ENCODE measurements around the gene IMMP2L.

Gene IMMP2L

GRCh38 chr7:111094419-111094818, 467.9 kb downstream of the IMMP2L start:
- DNase-seq, result no peak

GRCh38 chr7:111093496-111093895, 468.8 kb downstream of the IMMP2L start:
- DNase-seq, result no peak

DNA sequence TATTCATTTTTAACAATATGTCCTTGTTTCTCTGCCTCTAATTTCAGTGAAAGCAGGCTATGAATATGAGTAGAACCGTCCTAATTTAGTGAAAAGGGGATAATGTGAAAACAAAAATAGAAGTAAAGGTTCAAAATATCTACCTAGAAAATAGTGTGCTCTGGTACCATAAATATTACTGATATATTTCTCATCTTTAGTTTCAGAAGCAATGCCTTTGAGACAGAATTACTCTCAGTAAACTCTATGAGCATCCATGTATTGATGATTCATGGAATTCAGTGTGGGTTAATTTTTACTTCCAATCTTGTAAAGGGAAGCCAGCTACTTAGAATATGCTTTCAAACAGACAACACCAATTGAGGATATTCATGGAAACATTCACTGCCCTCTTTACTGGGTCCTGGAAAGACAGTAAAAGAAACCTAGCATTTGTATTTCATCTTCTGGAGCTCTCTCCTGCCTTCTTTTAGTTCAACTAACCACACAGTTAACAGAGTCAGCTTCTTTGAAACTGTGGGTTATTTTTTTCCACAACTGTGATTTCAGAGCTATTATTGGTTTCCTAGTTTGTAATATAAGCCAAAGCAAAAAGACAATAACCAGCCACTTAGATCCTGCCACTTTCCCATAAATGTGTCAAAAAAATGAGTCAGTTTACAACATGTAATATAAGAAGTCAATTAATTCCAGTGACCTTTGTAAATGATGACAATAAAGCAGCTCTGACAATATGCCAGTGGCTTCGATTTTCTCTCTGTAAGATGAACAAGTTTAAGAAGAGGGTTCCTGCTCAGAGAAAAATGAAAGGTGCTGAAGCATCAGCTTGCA, 469.7 kb downstream of the IMMP2L start:
- no peak for DNase-seq

GRCh38 chr7:111091593-111092358, 470.5 kb downstream of the IMMP2L start:
- no peak for DNase-seq

DNA sequence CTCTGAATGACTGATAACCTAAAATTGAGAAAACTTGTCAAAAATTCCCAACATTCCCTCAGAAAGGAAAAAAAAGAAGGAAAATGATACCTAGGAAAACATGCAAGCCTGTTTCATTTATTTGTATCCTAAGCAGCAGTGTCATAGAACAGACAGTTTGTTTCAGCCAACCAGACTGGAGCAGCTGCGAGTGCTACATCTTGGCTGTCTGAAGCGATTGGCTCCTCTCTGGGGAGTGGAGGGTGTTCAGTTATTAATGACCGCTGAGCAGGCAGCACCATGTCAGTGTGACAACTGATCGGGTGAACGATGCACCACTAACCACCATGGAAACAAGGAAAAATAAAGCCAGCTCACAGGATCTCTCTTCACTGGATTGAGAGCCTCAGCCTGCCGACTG, 471.4 kb downstream of the IMMP2L start, which contains the start of gene LRRN3:
Gene LRRN3, plus strand, starts transcription at position 282 of the 400 bp plus-strand sequence. CDS start 31,646 bp downstream, outside the sequence.
- peak; percentile 55 for DNase-seq

GRCh38 chr7:111089822-111090426, 472.4 kb downstream of the IMMP2L start:
- peak; percentile 55 for DNase-seq

- DNase-seq, result no peak
Observed at GRCh38 chr7:111088328-111088727, 474.0 kb downstream of the IMMP2L start.

- peak; percentile 25 for DNase-seq
Observed at GRCh38 chr7:111086532-111086931, 475.8 kb downstream of the IMMP2L start.

- DNase-seq, result no peak
Observed at GRCh38 chr7:111085356-111085755, 476.9 kb downstream of the IMMP2L start.

DNA sequence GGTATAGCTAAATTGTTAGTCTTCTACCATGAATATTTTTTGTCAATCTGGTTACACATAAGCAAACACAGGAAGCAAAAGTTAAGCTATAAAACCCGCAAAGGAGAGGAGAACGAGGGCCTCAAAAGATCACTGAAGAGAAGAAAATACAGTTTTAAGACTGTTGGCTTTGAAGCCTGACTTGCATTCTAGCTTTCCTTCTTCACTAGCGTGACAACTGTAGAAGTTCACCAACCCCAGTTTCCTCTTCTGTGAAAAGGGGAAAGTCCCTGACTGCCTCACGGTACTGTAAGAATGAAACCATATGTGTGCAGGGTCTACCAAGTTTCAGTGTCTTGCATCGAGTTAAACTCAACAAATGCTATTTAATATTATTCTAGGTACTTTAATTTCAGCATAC, 478.9 kb downstream of the IMMP2L start:
- DNase-seq, result peak; percentile 84

- peak; percentile 83 for DNase-seq
Observed at GRCh38 chr7:111082351-111082750, 479.9 kb downstream of the IMMP2L start.

DNA sequence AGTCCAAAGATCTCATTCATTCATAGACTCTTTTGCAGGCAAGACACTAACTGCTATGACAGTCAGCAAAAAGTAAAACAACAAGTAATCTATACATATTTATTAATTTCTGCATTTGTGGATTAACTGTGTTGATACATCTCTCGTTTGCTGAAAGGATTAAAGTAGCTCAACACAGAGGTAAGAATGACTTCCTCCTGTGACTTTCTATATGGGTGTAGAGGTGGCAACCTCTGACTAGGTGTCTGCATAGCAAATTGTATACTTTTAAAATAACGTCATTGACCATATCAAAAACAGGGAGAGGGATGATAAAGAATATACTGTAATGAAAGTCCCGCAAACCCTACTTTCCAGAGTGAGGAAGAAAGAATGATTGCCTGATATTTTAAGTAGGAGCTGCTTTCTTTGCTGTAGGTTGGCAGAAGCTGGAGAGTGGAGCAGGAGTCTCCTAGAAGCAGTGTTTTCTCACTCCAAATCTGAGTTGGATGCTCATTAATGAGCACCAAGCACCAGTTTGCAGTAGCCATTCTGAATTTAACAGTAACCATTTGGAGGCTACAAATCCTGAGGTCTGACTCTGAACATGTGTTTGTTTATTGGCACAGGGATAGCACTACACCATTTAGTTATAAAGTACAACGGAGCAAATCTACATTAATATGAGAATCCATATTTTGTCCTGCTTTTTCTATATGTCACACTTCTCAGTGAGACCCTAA, 480.6 kb downstream of the IMMP2L start:
- DNase-seq, result no peak

- no peak for DNase-seq
Observed at GRCh38 chr7:111080495-111081105, 481.7 kb downstream of the IMMP2L start.

DNA sequence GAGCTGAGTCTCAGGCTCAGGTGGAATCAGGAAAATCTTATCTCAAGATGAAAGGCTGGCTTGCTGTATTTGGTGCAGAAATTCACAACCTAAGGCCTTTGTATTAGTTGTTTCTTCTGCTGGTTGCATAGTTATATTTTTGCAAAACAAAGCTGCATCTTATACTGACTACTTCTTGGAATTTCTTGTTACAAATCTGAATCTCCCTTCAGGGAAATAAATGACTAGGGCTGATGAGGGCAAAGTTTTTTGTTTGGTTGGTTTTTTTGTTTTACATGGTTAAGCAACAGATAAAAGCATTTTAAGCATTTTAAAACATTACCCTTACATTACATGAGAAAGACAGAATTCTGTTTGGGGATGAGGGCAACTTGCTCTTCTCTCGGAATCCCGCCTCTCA, 485.3 kb downstream of the IMMP2L start:
- DNase-seq, result no peak

- peak; percentile 49 for DNase-seq
Observed at GRCh38 chr7:111076205-111076604, 486.1 kb downstream of the IMMP2L start.

GRCh38 chr7:111075498-111075897, 486.8 kb downstream of the IMMP2L start:
- no peak for DNase-seq

DNA sequence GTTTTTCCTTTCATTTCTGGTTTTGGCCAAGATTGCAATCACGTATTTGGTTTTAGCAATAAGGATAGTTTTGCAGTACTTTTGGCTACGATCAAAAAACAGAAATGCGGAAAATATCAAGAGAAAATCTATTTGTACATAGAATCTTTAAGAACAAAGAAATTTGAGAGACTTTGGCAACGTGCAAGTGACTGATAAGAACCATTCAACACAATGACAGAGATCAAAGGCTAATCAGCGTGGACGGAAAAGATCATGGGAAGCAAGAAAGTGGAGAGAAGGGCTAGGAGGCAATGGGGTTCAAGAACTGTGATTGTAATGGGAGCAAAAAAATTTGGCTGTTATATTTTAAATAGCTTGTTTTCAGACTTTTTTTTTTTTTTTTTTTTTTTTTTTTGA, 487.5 kb downstream of the IMMP2L start:
- no peak for DNase-seq

DNA sequence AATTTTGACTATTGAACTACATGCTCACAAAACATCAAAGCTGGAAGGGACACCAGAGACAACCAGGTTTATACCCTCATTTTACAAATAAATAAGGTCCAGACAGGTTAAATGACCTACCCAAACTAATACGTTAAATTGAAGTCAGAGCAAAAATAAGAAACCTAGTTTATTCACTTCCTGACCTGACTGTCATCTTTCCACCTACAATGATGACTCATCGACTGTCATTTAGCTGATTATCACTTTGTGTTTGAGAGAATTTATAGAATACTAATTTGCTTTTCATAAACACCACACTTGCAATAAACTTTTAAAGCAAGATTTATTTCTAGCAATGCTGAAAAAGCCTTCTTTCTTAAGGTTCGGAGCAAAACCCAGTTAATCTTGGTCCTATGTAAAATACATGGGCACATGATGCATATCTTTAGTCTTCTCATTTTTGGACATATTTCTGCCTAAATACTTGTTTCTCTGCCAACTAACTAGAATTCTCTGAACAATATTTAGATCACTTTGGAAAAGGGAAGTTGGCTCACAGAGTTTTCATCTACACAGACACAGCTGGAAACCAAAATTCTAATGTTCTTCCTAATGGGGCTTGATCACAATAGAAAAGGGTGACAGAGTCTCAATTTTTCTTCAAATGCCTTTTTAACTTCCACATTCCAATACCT, 488.1 kb downstream of the IMMP2L start:
- peak; percentile 33 for DNase-seq

DNA sequence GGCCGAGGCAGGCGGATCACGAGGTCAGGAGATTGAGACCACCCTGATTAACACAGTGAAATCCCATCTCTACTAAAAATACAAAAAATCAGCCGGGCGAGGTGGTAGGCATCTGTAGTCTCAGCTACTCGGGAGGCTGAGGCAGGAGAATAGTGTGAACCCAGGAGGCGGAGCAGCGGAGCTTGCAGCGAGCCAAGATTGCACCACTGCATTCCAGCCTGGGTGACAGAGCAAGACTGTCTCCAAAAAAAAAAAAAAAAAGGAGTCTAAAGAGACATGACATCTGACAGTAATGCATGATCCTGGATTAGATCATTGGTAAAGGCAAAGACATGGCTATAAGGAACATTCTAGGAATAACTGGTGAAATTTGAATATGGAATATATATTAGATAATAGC, 489.6 kb downstream of the IMMP2L start:
- peak; percentile 50 for DNase-seq

- no peak for DNase-seq
Observed at GRCh38 chr7:111071556-111071955, 490.7 kb downstream of the IMMP2L start.

DNA sequence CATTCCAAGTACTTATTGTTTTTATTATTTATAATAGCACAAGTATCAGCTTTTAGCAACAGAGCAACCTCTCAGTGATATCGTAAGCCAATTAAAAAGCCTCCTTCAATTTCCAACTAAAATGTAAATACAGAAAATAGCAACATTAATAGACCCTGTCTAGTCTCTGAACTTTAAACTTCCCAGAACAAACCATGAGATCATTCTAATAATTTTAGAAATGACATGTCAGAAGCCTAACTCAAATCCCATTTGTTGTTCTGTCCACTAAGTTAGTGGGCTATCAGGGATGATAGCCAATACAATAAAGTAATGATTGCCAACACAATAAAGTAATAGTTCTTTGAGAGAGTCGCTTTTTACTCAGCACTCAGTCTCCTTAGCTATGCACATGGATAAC, 493.7 kb downstream of the IMMP2L start:
- no peak for DNase-seq

DNA sequence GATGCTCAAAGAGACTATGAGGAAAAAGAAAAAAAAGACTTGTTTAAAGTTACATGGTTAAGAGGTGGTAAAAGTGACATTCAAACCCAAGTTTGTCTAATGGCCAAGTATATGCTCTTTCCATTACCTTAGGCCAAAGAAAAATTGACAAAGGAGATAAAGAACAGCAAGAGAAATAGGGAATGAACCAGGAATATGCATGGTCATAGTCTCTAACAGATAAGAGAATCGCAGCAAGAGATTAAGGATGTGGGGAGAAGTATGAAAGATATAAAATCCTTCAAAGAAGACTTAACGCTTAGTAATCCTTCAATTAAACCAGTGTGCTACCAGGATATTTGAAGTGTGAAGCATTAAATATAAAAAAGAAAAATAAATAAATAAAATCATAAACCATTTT, 494.6 kb downstream of the IMMP2L start:
- no peak for DNase-seq

Measured in fibroblast of skin of scalp (primary cell).